Astrocyte (in vitro differentiated cells and primary cell): ENCODE results near the gene PDGFA. TPM values are rescaled to one million over a fixed set of nuclear protein-coding genes. Genes with fewer than 3 reads are reported as not detected.

Experiments used
- DNase-seq: peaks from one replicate; pipeline ENCODE4 v3.0.0-alpha.2; 2010; ENCODE audit warnings: low read depth
- FAIRE-seq: peaks from 2 replicates; lab custom pipeline; 2011; peaks lifted over from hg19 to GRCh38; lab: Jason Lieb, UNC
- H2AFZ ChIP-seq: 2 replicates; pipeline ENCODE4 v1.6.0; 2012; ENCODE audit warnings: low read depth, low read length, inconsistent platforms
- H3K27ac ChIP-seq: 2 replicates; pipeline ENCODE4 v1.5.1; 2011; ENCODE audit warnings: low read depth, low read length, inconsistent platforms
- H3K27me3 ChIP-seq: 2 replicates; pipeline ENCODE4 v1.6.0; 2011; ENCODE audit warnings: low read length, inconsistent platforms; ENCODE audit not compliant: insufficient read depth
- H3K36me3 ChIP-seq: 2 replicates; pipeline ENCODE4 v1.5.1; 2011; ENCODE audit warnings: low read length, inconsistent platforms; ENCODE audit not compliant: insufficient read depth
- H3K4me1 ChIP-seq: 2 replicates; pipeline ENCODE4 v1.5.1; 2011; ENCODE audit warnings: low read length, inconsistent platforms; ENCODE audit not compliant: insufficient read depth
- H3K4me2 ChIP-seq: 2 replicates; pipeline ENCODE4 v1.6.0; 2012; ENCODE audit warnings: low read length, inconsistent platforms
- H3K4me3 ChIP-seq: 2 replicates; pipeline ENCODE4 v1.5.1; 2011; ENCODE audit warnings: low read depth, mild to moderate bottlenecking, low read length, inconsistent platforms; ENCODE audit not compliant: insufficient read depth
- H3K79me2 ChIP-seq: 2 replicates; pipeline ENCODE4 v1.6.0; 2012; ENCODE audit warnings: mild to moderate bottlenecking, low read length, inconsistent platforms; ENCODE audit not compliant: insufficient read depth
- H3K9ac ChIP-seq: 2 replicates; pipeline ENCODE4 v1.6.0; 2012; ENCODE audit warnings: mild to moderate bottlenecking, low read length, inconsistent platforms
- H3K9me3 ChIP-seq: 2 replicates; pipeline ENCODE4 v1.5.1; 2012; ENCODE audit warnings: low read depth, mild to moderate bottlenecking, low read length, inconsistent platforms; ENCODE audit not compliant: insufficient read depth
- H4K20me1 ChIP-seq: 2 replicates; pipeline ENCODE4 v1.6.0; 2012; ENCODE audit warnings: low read length, inconsistent platforms; ENCODE audit not compliant: insufficient read depth
- H3K27ac Mint-ChIP-seq: one replicate; pipeline ENCODE4 v1.8.0; 2021; ENCODE audit warnings: mild to moderate bottlenecking, mixed read lengths; ENCODE audit not compliant: unreplicated experiment
- H3K27me3 Mint-ChIP-seq: one replicate; pipeline ENCODE4 v1.8.0; 2021; ENCODE audit warnings: low read depth, mixed read lengths; ENCODE audit not compliant: unreplicated experiment
- H3K36me3 Mint-ChIP-seq: one replicate; pipeline ENCODE4 v1.8.0; 2021; ENCODE audit warnings: low read depth, mixed read lengths; ENCODE audit not compliant: unreplicated experiment
- H3K4me1 Mint-ChIP-seq: one replicate; pipeline ENCODE4 v1.8.0; 2021; ENCODE audit warnings: low read depth, mixed read lengths; ENCODE audit not compliant: unreplicated experiment
- H3K4me3 Mint-ChIP-seq: one replicate; pipeline ENCODE4 v1.8.0; 2021; ENCODE audit warnings: mild to moderate bottlenecking, moderate library complexity, mixed read lengths; ENCODE audit not compliant: unreplicated experiment
- H3K9me3 Mint-ChIP-seq: one replicate; pipeline ENCODE4 v1.8.0; 2021; ENCODE audit warnings: mild to moderate bottlenecking, mixed read lengths; ENCODE audit not compliant: unreplicated experiment
- CTCF ChIP-seq: IDR thresholded peaks from 2 replicates; pipeline ENCODE4 v1.5.1; 2011; ENCODE audit warnings: low read depth, mild to moderate bottlenecking, inconsistent platforms, low read length, moderate library complexity; ENCODE audit not compliant: insufficient read depth
- EZH2 ChIP-seq: IDR thresholded peaks from 2 replicates; pipeline ENCODE4 v1.6.1; 2012; ENCODE audit warnings: mild to moderate bottlenecking, low read length, inconsistent platforms; ENCODE audit not compliant: insufficient read depth
- total RNA-seq: library from RNA; stranded (reverse); gene quantifications from 2 replicates; pipeline ENCODE4 v1.2.1, GENCODE V29; 2021

PDGFA gene
- total RNA-seq, 1 donor from 2014 or later = 47.1 TPM

- H3K27me3 Mint-ChIP-seq = peaks cover 16% of the 10 kb centered on the region
- H3K27ac ChIP-seq = no peak overlapping the region
- H3K9me3 Mint-ChIP-seq = no peaks in the 10 kb centered on the region
- DNase-seq (no peak), FAIRE-seq (no peak)
- H3K4me2 ChIP-seq = no peak overlapping the region
- H3K79me2 ChIP-seq = no peaks in the 10 kb centered on the region
- no peak overlapping the region for H2AFZ ChIP-seq
- no peak overlapping the region for H3K4me3 Mint-ChIP-seq
- peaks cover 9% of the 10 kb centered on the region for H3K27me3 ChIP-seq
- H3K36me3 ChIP-seq = no peaks in the 10 kb centered on the region
- no peak overlapping the region for H3K27ac Mint-ChIP-seq
- H3K4me3 ChIP-seq = no peak overlapping the region
- no peaks in the 10 kb centered on the region for H3K4me1 Mint-ChIP-seq
- no peaks in the 10 kb centered on the region for H3K9me3 ChIP-seq
- H3K4me1 ChIP-seq = no peaks in the 10 kb centered on the region
- peaks cover 1% of the 10 kb centered on the region for H4K20me1 ChIP-seq
- no peak overlapping the region for H3K9ac ChIP-seq
- H3K36me3 Mint-ChIP-seq = peaks cover 4% of the 10 kb centered on the region
- no peak for TF ChIP-seq CTCF
- TF ChIP-seq EZH2 = no peak
Measured at GRCh38 chr7:491292-491957, 28.2 kb downstream of the PDGFA start.

GRCh38 chr7:490461-491291, 29.0 kb downstream of the PDGFA start:
- FAIRE-seq = no peak
- Histone ChIP-seq H2AFZ (no peak overlapping the region), H3K79me2 (no peaks in the 10 kb centered on the region), H3K27ac (no peak overlapping the region), H4K20me1 (no peaks in the 10 kb centered on the region), H3K9ac (no peak overlapping the region), H3K4me3 (no peak overlapping the region), H3K4me2 (no peak overlapping the region), H3K9me3 (no peaks in the 10 kb centered on the region), H3K36me3 (no peaks in the 10 kb centered on the region), H3K4me1 (no peaks in the 10 kb centered on the region), H3K27me3 (peaks cover 12% of the 10 kb centered on the region)
- Mint-ChIP-seq H3K27ac (no peak overlapping the region), H3K4me3 (no peak overlapping the region), H3K27me3 (peaks cover 23% of the 10 kb centered on the region), H3K9me3 (no peaks in the 10 kb centered on the region), H3K4me1 (no peaks in the 10 kb centered on the region), H3K36me3 (peaks cover 3% of the 10 kb centered on the region)
- no peak for TF ChIP-seq CTCF
- no peak for TF ChIP-seq EZH2
- DNase-seq = no peak

GRCh38 chr7:489876-490275, 29.8 kb downstream of the PDGFA start:
- Histone ChIP-seq H3K79me2 (no peaks in the 10 kb centered on the region), H3K27ac (no peak overlapping the region), H3K27me3 (peaks cover 12% of the 10 kb centered on the region), H3K4me3 (no peak overlapping the region), H3K9ac (no peak overlapping the region), H3K36me3 (no peaks in the 10 kb centered on the region), H2AFZ (no peak overlapping the region), H3K9me3 (no peaks in the 10 kb centered on the region), H3K4me1 (no peaks in the 10 kb centered on the region), H4K20me1 (no peaks in the 10 kb centered on the region), H3K4me2 (no peak overlapping the region)
- peaks cover 2% of the 10 kb centered on the region for H3K4me1 Mint-ChIP-seq
- H3K27ac Mint-ChIP-seq = no peak overlapping the region
- DNase-seq (no peak), FAIRE-seq (no peak)
- H3K27me3 Mint-ChIP-seq = peaks cover 23% of the 10 kb centered on the region
- H3K36me3 Mint-ChIP-seq = no peaks in the 10 kb centered on the region
- no peak overlapping the region for H3K4me3 Mint-ChIP-seq
- TF ChIP-seq EZH2 (no peak), CTCF (no peak)
- H3K9me3 Mint-ChIP-seq = no peaks in the 10 kb centered on the region
